CD14-positive monocyte (primary cell): ENCODE measurements around the gene STOML2. TPM values are rescaled to one million over a fixed set of nuclear protein-coding genes. Genes with fewer than 3 reads are reported as not detected.

Experiments
- DNase-seq, 3 donors: peaks; one replicate each; pipeline ENCODE4 v3.0.0-alpha.2; 2011 to 2022
- H2AFZ ChIP-seq: 2 replicates; pipeline ENCODE4 v1.6.0; 2012; ENCODE audit warnings: mild to moderate bottlenecking, low read depth, low read length, inconsistent platforms; ENCODE audit not compliant: insufficient read depth, poor library complexity, severe bottlenecking
- H3K27ac ChIP-seq, 2 donors: 1 replicate in 1 of 2; 2 replicates in 1 of 2; pipeline ENCODE4 v1.5.1; 2012 to 2013; ENCODE audit warnings: low read length in 2 of 2, control low read depth in 1 of 2, inconsistent platforms in 1 of 2, low read depth in 1 of 2, mild to moderate bottlenecking in 1 of 2
- H3K27me3 ChIP-seq, 2 donors: one replicate each; pipeline versions ENCODE4 v1.6.0 to v1.6.1; 2011 to 2013; ENCODE audit warnings: low read length in 2 of 2; ENCODE audit not compliant: control insufficient read depth in 2 of 2, insufficient read depth in 2 of 2
- H3K36me3 ChIP-seq, 2 donors: replicated peaks in 1 of 2; 1 replicate in 1 of 2; 2 replicates in 1 of 2; pipeline versions ENCODE4 v1.5.1 to v1.6.1; 2012 to 2013; ENCODE audit warnings: low read length in 2 of 2, control low read depth in 1 of 2, inconsistent platforms in 1 of 2, mild to moderate bottlenecking in 1 of 2; ENCODE audit not compliant: insufficient read depth in 2 of 2, control insufficient read depth in 1 of 2
- H3K4me1 ChIP-seq, 2 donors: 1 replicate in 1 of 2; 2 replicates in 1 of 2; pipeline versions ENCODE4 v1.5.1 to v1.6.1; 2012 to 2013; ENCODE audit warnings: low read length in 2 of 2, control low read depth in 1 of 2, inconsistent platforms in 1 of 2, mild to moderate bottlenecking in 1 of 2, moderate library complexity in 1 of 2; ENCODE audit not compliant: insufficient read depth in 2 of 2, control insufficient read depth in 1 of 2
- H3K4me2 ChIP-seq: replicated peaks from 2 replicates; pipeline ENCODE3; 2012; ENCODE audit warnings: low read length, moderate library complexity, mild to moderate bottlenecking; ENCODE audit not compliant: poor library complexity, severe bottlenecking; ENCODE audit errors: extremely low read depth
- H3K4me3 ChIP-seq, 3 experiments: fragments of 200-600 bp in 1 of 3; sonication (generic) in 1 of 3; replicated peaks in 1 of 3; 1 replicate in 2 of 3; 2 replicates in 1 of 3; pipeline ENCODE4 v1.5.1; 2011 to 2013; ENCODE audit warnings: low read length in 3 of 3, mild to moderate bottlenecking in 3 of 3, control low read depth in 2 of 3, low read depth in 2 of 3, inconsistent platforms in 1 of 3, moderate library complexity in 1 of 3
- H3K79me2 ChIP-seq: 2 replicates; pipeline ENCODE4 v1.6.0; 2012; ENCODE audit warnings: mild to moderate bottlenecking, control low read depth, inconsistent platforms, low read length, moderate library complexity; ENCODE audit not compliant: insufficient read depth
- H3K9ac ChIP-seq: 2 replicates; pipeline ENCODE4 v1.6.0; 2017; ENCODE audit warnings: low read length, mild to moderate bottlenecking; ENCODE audit not compliant: insufficient read depth, poor library complexity, severe bottlenecking
- H3K9me3 ChIP-seq, 2 donors: replicated peaks in 1 of 2; 1 replicate in 1 of 2; 2 replicates in 1 of 2; pipeline versions ENCODE4 v1.5.1 to v1.6.1; 2012 to 2013; ENCODE audit warnings: low read length in 2 of 2, control low read depth in 1 of 2; ENCODE audit not compliant: control insufficient read depth in 1 of 2, insufficient read depth in 1 of 2
- H4K20me1 ChIP-seq: 2 replicates; pipeline ENCODE4 v1.6.0; 2012; ENCODE audit warnings: mild to moderate bottlenecking, low read length, control low read depth, moderate library complexity; ENCODE audit not compliant: insufficient read depth
- H3K27ac Mint-ChIP-seq, 7 donors: one replicate each; pipeline ENCODE4 v1.8.0; 2020; ENCODE audit warnings: mild to moderate bottlenecking in 7 of 7, mixed read lengths in 7 of 7, moderate library complexity in 6 of 7, inconsistent platforms in 2 of 7
- H3K27me3 Mint-ChIP-seq, 3 donors: one replicate each; pipeline ENCODE4 v1.8.0; 2021 to 2022; ENCODE audit warnings: low read depth in 3 of 3, mild to moderate bottlenecking in 3 of 3, mixed read lengths in 3 of 3, moderate library complexity in 3 of 3, inconsistent platforms in 1 of 3
- H3K36me3 Mint-ChIP-seq, 2 donors: one replicate each; pipeline ENCODE4 v1.8.0; 2020; ENCODE audit warnings: mixed read lengths in 2 of 2, inconsistent platforms in 1 of 2, mild to moderate bottlenecking in 1 of 2
- H3K4me1 Mint-ChIP-seq: one replicate; pipeline ENCODE4 v1.8.0; 2020; ENCODE audit warnings: mild to moderate bottlenecking, mixed read lengths
- H3K4me3 Mint-ChIP-seq, 2 donors: one replicate each; pipeline ENCODE4 v1.8.0; 2020; ENCODE audit warnings: mild to moderate bottlenecking in 2 of 2, mixed read lengths in 2 of 2, moderate library complexity in 1 of 2
- H3K9me3 Mint-ChIP-seq, 7 donors: one replicate each; pipeline ENCODE4 v1.8.0; 2020 to 2022; ENCODE audit warnings: mixed read lengths in 7 of 7, mild to moderate bottlenecking in 6 of 7, moderate library complexity in 6 of 7, inconsistent platforms in 2 of 7
- whole genome bisulfite sequencing: methylation state at CpG from one replicate; pipeline ENCODE4 v1.1.5; 2013; ENCODE audit warnings: missing lambda C conversion rate; ENCODE audit not compliant: insufficient coverage; 5-methylcytosine and 5-hydroxymethylcytosine counted together
- intact Hi-C, 2 donors: fragments of 100-400 bp; cut with micrococcal nuclease; formaldehyde crosslinking; loops; one replicate each; pipeline versions ENCODE4 v1.15.0 to v1.15.1; 2023
- polyA plus RNA-seq, 3 donors: library from polyadenylated mRNA; depleted of rRNA in 1 of 3; unstranded in 2 of 3; stranded (reverse) in 1 of 3; fragments of 300-500 nt in 2 of 3; fragments of >200 nt in 1 of 3; fragmentation: Illumina TruSeq in 2 of 3; gene quantifications; 1 replicate in 2 of 3; 2 replicates in 1 of 3; pipeline ENCODE4 v1.2.3, GENCODE V29; 2012 to 2021
- TF ChIP-seq, protein P1 (sequence below): fragments of 200-600 bp; IDR thresholded peaks from one replicate; pipeline ENCODE4 v1.8.0; 2022; ENCODE audit warnings: antibody characterized with exemption, mild to moderate bottlenecking

STOML2 gene
- polyA plus RNA-seq, 3 donors = 45.5 to 62.0 (median 50.3) TPM

GRCh38 chr9:35097573-35097972 lies 5.4 kb downstream of the STOML2 start:
- intact Hi-C loops = loop anchor here (2.0 to 5.0 kb wide), 3 partner anchors 27 to 200 kb away; a partner anchor contains a TSS
- Histone ChIP-seq H3K27ac (no peak overlapping the region), H3K36me3 (peaks cover 29 to 46% of the 10 kb centered on the region in 2 donors), H2AFZ (no peak overlapping the region), H3K9ac (no peak overlapping the region), H4K20me1 (no peaks in the 10 kb centered on the region), H3K79me2 (peaks cover 10% of the 10 kb centered on the region), H3K4me2 (no peak overlapping the region), H3K27me3 (no peaks in the 10 kb centered on the region), H3K4me1 (peaks cover 20 to 26% of the 10 kb centered on the region in 2 donors), H3K4me3 (no peak overlapping the region), H3K9me3 (no peaks in the 10 kb centered on the region)
- Mint-ChIP-seq H3K4me1 (peaks cover 34% of the 10 kb centered on the region), H3K4me3 (no peak overlapping the region), H3K27ac (no peak overlapping the region), H3K36me3 (peaks cover 38 to 43% of the 10 kb centered on the region in 2 donors), H3K9me3 (no peaks in the 10 kb centered on the region), H3K27me3 (no peaks in the 10 kb centered on the region)
- TF ChIP-seq, protein P1, sequence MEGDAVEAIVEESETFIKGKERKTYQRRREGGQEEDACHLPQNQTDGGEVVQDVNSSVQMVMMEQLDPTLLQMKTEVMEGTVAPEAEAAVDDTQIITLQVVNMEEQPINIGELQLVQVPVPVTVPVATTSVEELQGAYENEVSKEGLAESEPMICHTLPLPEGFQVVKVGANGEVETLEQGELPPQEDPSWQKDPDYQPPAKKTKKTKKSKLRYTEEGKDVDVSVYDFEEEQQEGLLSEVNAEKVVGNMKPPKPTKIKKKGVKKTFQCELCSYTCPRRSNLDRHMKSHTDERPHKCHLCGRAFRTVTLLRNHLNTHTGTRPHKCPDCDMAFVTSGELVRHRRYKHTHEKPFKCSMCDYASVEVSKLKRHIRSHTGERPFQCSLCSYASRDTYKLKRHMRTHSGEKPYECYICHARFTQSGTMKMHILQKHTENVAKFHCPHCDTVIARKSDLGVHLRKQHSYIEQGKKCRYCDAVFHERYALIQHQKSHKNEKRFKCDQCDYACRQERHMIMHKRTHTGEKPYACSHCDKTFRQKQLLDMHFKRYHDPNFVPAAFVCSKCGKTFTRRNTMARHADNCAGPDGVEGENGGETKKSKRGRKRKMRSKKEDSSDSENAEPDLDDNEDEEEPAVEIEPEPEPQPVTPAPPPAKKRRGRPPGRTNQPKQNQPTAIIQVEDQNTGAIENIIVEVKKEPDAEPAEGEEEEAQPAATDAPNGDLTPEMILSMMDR = no peak
- WGBS = 90% methylated on average over 3 of the region's 3 CpGs
- no peak for DNase-seq

DNA sequence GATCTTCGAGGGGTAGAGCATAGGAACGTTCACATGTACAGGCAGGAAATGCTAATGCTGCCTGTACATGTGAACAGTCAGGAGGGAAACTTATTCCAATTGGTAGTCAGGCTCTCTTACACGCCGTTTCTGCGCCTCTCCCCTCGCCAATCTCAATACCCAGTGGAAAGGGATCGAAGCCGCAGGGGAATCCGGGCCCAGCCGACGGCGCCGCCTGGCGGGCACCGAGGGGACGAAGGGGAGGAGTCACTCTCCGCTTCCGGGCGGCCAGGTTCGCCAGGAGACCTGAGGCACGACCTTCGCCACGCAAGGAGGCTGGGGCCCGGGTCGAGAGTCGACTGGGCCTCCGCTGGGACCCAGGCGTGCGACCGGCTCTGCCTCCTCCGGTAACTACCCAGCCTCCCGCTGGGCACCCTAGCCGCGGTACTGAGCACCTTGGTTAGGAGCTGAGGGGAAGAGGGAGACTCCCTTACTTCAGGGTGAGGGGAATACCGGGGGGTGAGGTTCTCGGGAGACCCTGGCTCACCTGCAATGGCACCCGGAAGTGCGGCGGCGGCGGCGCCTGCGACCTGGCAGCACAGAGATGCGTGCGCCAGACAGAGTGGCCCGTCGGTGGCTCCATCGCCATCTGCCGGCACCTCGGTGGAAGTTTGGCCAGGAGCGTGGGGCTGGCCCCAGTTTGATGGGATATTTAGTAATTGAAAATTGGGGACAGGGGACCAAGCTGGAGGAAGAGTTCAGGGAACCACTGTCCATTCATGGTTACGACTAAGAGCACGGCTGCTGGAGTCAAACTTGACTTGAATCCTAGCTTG lies 6.7 kb downstream of the STOML2 start, which contains the start of gene PIGO:
Gene PIGO (minus strand): TSS at position 557 of the 815 bp plus-strand sequence. CDS start 1,026 bp downstream, outside the sequence.
- WGBS = under 1% methylated on average over 35 of the region's 53 CpGs
- H3K36me3 Mint-ChIP-seq = peaks cover 46 to 54% of the 10 kb centered on the region in 2 donors
- H3K79me2 ChIP-seq = no peaks in the 10 kb centered on the region
- intact Hi-C loops = loop anchor here (2.0 to 5.0 kb wide), 3 partner anchors 25 to 199 kb away; a partner anchor contains a TSS
- H2AFZ ChIP-seq = peak within 1 kb of the TSS; percentile 100
- TF ChIP-seq, protein P1 = peak; percentile 95
- no peaks in the 10 kb centered on the region for H4K20me1 ChIP-seq
- H3K27ac Mint-ChIP-seq = peak within 1 kb of the TSS; percentile 83 to 93 (median 89)
- peaks cover 24% of the 10 kb centered on the region for H3K4me1 Mint-ChIP-seq
- peak within 1 kb of the TSS; percentile 84 to 100 (median 96) for H3K4me3 ChIP-seq
- peak within 1 kb of the TSS; percentile 99 for H3K9ac ChIP-seq
- no peaks in the 10 kb centered on the region for H3K27me3 ChIP-seq
- no peaks in the 10 kb centered on the region for H3K9me3 Mint-ChIP-seq
- peaks cover 12 to 17% of the 10 kb centered on the region in 2 donors for H3K4me1 ChIP-seq
- peak within 1 kb of the TSS; percentile 87 to 99 for H3K27ac ChIP-seq
- H3K36me3 ChIP-seq = peaks cover 42 to 51% of the 10 kb centered on the region in 2 donors
- H3K4me2 ChIP-seq = peak within 1 kb of the TSS; percentile 89
- H3K9me3 ChIP-seq = no peaks in the 10 kb centered on the region
- H3K27me3 Mint-ChIP-seq = no peaks in the 10 kb centered on the region
- H3K4me3 Mint-ChIP-seq = peak within 1 kb of the TSS; percentile 82 to 85
- peak; percentile 81 to 85 (median 81) for DNase-seq
